Measurements from ENCODE around the gene GUCY1A2.

DNA sequence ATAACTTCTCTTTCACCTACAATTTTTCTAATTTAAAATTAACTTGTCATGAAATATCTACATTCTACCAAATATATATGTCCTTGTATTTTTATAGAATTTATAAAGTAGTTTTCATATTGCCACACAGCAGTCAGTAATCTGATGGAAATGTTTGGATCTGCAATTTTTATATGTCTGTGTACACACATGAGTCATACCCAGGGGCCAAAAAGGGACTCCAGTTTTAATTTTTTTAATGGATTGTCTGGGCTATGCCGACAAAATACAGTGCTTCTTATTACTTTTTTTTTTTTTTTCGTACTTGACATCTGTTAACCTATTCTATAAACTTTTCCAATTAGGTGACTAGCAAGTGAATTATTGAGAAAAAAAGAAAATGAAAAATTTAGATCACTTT lies 6.3 kb downstream of the GUCY1A2 start:
- TF ChIP-seq CTCF (IDR thresholded peaks at IDR 0.05; ENCODE audit: insufficient read depth, low read depth, low read length), result no peak
- no peak for TF ChIP-seq EZH2 (IDR thresholded peaks at IDR 0.05; ENCODE audit: insufficient read depth, low read length)

Data from astrocyte (in vitro differentiated cells and primary cell).